Cardiac fibroblast (primary cell): ENCODE results near the gene TRIM72.

ENCODE experiments used
- DNase-seq, 2 donors: peaks; one replicate each; pipeline versions ENCODE4 v3.0.0 to v3.0.0-alpha.2; 2010; ENCODE audit warnings: low read depth in 2 of 2
- H3K4me3 ChIP-seq, 2 donors: replicated peaks in 1 of 2; 1 replicate in 1 of 2; 2 replicates in 1 of 2; pipeline ENCODE4 v1.5.1; 2011; ENCODE audit warnings: low read depth in 2 of 2, low read length in 2 of 2, mild to moderate bottlenecking in 2 of 2, moderate library complexity in 1 of 2
- TF ChIP-seq, protein P1 (sequence below): IDR thresholded peaks from one replicate; pipeline ENCODE4 v1.5.1; 2011; ENCODE audit warnings: low read depth, mild to moderate bottlenecking, low read length, inconsistent platforms

Gene TRIM72

GRCh38 chr16:31217136-31217530 lies 3.2 kb downstream of the TRIM72 start:
- no peak for DNase-seq
- H3K4me3 ChIP-seq, result no peak overlapping the region
- TF ChIP-seq, protein P1, sequence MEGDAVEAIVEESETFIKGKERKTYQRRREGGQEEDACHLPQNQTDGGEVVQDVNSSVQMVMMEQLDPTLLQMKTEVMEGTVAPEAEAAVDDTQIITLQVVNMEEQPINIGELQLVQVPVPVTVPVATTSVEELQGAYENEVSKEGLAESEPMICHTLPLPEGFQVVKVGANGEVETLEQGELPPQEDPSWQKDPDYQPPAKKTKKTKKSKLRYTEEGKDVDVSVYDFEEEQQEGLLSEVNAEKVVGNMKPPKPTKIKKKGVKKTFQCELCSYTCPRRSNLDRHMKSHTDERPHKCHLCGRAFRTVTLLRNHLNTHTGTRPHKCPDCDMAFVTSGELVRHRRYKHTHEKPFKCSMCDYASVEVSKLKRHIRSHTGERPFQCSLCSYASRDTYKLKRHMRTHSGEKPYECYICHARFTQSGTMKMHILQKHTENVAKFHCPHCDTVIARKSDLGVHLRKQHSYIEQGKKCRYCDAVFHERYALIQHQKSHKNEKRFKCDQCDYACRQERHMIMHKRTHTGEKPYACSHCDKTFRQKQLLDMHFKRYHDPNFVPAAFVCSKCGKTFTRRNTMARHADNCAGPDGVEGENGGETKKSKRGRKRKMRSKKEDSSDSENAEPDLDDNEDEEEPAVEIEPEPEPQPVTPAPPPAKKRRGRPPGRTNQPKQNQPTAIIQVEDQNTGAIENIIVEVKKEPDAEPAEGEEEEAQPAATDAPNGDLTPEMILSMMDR, result no peak

DNA sequence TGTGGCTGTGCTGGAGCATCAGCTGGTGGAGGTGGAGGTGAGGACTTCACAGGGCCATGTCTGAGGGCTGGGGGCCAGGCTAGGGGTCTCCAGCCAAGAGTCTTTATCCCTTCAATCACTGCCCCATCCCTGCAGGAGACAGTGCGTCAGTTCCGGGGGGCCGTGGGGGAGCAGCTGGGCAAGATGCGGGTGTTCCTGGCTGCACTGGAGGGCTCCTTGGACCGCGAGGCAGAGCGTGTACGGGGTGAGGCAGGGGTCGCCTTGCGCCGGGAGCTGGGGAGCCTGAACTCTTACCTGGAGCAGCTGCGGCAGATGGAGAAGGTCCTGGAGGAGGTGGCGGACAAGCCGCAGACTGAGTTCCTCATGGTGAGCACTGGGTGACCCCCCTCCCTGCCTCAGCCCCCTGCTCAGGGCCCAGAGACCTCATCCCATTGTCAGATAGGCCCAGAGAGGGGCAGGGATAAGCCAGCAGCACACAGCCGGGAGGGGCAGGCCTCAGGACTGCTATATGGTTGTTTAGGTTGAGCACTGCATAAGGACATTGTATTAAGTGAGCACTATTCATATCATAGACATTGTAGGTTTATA lies 5.3 kb downstream of the TRIM72 start:
- TF ChIP-seq, protein P1, result no peak

DNA sequence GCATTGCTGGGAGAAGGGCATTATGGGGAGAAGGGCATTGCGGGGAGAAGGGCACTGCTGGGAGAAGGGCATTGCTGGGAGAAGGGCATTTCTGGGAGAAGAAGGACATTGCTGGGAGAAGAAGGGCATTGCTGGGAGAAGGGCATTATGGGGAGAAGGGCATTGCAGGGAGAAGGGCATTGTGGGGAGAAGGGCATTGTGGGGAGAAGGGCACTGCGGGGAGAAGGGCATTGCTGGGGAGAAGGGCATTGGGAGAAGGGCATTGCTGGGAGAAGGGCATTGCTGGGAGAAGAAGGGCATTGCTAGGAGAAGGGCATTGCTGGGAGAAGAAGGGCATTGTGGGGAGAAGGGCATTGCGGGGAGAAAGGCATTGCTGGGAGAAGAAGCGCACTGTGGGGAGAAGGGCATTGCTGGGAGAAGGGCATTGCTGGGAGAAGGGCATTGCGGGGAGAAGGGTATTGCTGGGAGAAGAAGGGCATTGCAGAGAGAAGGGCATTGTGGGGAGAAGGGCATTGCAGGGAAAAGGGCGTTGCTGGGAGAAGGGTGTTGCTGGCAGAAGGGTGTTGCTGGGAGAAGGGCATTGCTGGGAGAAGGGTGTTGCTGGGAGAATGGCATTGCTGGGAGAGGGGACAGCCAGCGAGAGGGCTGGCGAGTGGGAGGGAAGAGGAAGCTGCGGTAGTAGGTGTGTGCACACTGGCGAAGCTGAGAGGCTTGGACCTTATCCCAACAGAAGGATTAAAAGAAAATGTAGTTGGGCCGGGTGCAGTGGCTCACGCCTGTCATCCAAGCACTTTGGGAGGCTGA lies 7.6 kb downstream of the TRIM72 start:
- no peak overlapping the region for H3K4me3 ChIP-seq
- no peak for DNase-seq
- TF ChIP-seq, protein P1, result no peak

More for the DNA sequence above, 5.3 kb downstream of the TRIM72 start:
- DNase-seq, result no peak
- no peak overlapping the region for H3K4me3 ChIP-seq

- no peak overlapping the region for H3K4me3 ChIP-seq
- TF ChIP-seq, protein P1, result no peak
- DNase-seq, result no peak
Measured at GRCh38 chr16:31223044-31223443, 9.1 kb downstream of the TRIM72 start.

- DNase-seq, result no peak
- TF ChIP-seq, protein P1, result no peak
- H3K4me3 ChIP-seq, result no peak overlapping the region
Measured at GRCh38 chr16:31224092-31224955, 10.4 kb downstream of the TRIM72 start.

DNA sequence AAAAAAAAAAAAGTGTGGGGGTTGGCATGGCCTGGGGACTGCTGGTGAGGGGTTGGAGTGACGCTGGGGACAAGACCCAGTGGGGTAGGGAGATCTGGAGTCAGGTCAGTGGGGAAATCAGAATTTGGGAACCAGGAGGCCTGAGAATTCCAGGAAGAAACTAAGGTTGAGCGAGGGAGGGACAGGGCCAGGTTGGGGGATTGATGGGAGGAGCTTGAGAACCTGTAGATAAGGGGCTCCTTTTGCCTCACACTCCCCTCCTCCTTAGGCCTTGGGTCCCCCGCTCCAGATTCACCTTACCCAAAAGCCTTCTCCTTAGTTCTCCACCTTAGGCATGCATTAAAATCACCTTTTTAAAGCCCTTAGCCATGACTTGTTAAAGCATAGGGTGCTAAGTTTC lies 11.3 kb downstream of the TRIM72 start:
- no peak for DNase-seq

More for the DNA sequence above, 11.3 kb downstream of the TRIM72 start:
- TF ChIP-seq, protein P1, result no peak
- H3K4me3 ChIP-seq, result no peak overlapping the region
